HL-60 (cell line): ENCODE measurements around the gene RAB28.

Experiments used
- GABPA ChIP-seq: IDR thresholded peaks from 2 replicates; pipeline ENCODE4 v1.6.1; 2012; ENCODE audit warnings: low read depth
- POLR2AphosphoS5 ChIP-seq: IDR thresholded peaks from 2 replicates; pipeline ENCODE4 v1.6.1; 2012; ENCODE audit warnings: low read depth
- SPI1 ChIP-seq: IDR thresholded peaks from 2 replicates; pipeline ENCODE4 v1.6.1; 2012; ENCODE audit warnings: low read depth, mild to moderate bottlenecking, borderline replicate concordance
- TF ChIP-seq, protein P1 (sequence below): IDR thresholded peaks from one replicate; pipeline ENCODE4 v1.5.1; 2011; ENCODE audit warnings: low read length, control low read depth, inconsistent platforms; ENCODE audit not compliant: insufficient read depth
- TF ChIP-seq, protein P2 (sequence below): IDR thresholded peaks from 2 replicates; pipeline ENCODE4 v1.6.1; 2012; ENCODE audit warnings: low read depth; ENCODE audit not compliant: insufficient replicate concordance

DNA sequence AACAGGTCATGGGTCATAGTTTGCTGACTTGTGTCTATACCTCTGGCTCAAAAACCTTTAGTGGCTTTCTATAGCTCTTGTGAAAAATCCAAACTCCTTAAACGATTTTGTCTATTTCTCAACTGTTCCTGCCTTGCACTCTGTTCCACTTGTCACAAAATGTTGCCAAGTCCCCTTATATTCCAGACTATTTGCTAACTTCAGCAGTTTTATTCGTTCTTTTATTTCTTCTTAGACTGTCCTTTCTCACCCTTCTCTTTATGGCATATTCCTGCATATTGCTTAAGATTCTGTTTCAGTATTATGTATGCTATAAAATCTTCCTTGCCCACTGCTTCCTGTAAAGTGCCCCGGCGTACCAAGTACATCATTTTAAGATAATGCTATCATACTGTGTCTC lies 80.8 kb downstream of the RAB28 start:
- TF ChIP-seq POLR2AphosphoS5 (no peak), GABPA (no peak), SPI1 (no peak)
- TF ChIP-seq, protein P1, sequence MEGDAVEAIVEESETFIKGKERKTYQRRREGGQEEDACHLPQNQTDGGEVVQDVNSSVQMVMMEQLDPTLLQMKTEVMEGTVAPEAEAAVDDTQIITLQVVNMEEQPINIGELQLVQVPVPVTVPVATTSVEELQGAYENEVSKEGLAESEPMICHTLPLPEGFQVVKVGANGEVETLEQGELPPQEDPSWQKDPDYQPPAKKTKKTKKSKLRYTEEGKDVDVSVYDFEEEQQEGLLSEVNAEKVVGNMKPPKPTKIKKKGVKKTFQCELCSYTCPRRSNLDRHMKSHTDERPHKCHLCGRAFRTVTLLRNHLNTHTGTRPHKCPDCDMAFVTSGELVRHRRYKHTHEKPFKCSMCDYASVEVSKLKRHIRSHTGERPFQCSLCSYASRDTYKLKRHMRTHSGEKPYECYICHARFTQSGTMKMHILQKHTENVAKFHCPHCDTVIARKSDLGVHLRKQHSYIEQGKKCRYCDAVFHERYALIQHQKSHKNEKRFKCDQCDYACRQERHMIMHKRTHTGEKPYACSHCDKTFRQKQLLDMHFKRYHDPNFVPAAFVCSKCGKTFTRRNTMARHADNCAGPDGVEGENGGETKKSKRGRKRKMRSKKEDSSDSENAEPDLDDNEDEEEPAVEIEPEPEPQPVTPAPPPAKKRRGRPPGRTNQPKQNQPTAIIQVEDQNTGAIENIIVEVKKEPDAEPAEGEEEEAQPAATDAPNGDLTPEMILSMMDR = no peak
- TF ChIP-seq, protein P2, sequence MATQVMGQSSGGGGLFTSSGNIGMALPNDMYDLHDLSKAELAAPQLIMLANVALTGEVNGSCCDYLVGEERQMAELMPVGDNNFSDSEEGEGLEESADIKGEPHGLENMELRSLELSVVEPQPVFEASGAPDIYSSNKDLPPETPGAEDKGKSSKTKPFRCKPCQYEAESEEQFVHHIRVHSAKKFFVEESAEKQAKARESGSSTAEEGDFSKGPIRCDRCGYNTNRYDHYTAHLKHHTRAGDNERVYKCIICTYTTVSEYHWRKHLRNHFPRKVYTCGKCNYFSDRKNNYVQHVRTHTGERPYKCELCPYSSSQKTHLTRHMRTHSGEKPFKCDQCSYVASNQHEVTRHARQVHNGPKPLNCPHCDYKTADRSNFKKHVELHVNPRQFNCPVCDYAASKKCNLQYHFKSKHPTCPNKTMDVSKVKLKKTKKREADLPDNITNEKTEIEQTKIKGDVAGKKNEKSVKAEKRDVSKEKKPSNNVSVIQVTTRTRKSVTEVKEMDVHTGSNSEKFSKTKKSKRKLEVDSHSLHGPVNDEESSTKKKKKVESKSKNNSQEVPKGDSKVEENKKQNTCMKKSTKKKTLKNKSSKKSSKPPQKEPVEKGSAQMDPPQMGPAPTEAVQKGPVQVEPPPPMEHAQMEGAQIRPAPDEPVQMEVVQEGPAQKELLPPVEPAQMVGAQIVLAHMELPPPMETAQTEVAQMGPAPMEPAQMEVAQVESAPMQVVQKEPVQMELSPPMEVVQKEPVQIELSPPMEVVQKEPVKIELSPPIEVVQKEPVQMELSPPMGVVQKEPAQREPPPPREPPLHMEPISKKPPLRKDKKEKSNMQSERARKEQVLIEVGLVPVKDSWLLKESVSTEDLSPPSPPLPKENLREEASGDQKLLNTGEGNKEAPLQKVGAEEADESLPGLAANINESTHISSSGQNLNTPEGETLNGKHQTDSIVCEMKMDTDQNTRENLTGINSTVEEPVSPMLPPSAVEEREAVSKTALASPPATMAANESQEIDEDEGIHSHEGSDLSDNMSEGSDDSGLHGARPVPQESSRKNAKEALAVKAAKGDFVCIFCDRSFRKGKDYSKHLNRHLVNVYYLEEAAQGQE = no peak
